GM19324 (cell line): Measurements from ENCODE around the gene RAET1G.
"Not testable (repeated sequence)": the region's sequence is repeated elsewhere in the genome, so short reads cannot be mapped to it uniquely, and the experiment has no call there.

Source experiments
- ATAC-seq: cut with Tn5 transposase; IDR thresholded peaks from one replicate; pipeline ENCODE4 v1.9.1; 2021; ENCODE audit warnings: mild to moderate bottlenecking, moderate library complexity; ENCODE audit not compliant: unreplicated experiment, low FRiP score

RAET1G gene

DNA sequence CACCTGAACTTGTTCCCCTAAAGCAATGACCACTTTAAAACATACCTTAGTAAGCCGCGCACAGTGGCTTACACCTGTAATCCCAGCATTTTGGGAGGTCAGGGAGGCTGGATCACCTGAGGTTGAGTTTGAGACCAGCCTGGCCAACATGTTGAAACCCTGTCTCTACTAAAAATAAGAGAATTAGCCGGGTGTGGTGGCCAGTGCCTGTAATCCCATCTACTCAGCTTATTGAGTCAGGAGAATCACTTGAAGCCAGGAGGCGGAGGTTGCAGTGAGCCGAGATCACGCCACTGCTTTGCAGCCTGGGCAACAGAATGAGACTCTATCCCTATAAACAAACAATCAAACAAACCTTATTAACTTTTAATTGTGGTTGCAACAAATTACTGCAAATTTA, 23.4 kb downstream of the RAET1G start:
- ATAC-seq, result no peak

DNA sequence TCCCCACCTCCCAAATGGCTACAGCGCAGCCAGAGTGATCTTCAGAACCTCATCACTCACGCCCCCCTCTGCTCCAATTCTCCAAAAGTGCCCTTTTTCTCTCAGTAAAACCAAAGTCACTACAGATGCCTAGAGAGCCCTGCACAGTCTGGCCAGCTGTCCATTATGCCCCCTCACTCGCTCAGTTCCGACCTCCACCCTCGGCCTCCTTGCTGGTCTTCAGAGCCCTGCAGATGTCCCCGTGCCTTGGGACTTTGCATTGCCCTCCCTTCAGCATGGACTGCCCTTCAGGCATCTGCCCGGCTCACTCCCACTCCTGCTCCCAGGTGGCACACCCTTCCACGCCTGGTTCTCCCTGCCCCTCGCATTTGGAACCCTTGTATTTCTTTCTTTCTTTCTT, 24.0 kb downstream of the RAET1G start:
- ATAC-seq, result no peak

DNA sequence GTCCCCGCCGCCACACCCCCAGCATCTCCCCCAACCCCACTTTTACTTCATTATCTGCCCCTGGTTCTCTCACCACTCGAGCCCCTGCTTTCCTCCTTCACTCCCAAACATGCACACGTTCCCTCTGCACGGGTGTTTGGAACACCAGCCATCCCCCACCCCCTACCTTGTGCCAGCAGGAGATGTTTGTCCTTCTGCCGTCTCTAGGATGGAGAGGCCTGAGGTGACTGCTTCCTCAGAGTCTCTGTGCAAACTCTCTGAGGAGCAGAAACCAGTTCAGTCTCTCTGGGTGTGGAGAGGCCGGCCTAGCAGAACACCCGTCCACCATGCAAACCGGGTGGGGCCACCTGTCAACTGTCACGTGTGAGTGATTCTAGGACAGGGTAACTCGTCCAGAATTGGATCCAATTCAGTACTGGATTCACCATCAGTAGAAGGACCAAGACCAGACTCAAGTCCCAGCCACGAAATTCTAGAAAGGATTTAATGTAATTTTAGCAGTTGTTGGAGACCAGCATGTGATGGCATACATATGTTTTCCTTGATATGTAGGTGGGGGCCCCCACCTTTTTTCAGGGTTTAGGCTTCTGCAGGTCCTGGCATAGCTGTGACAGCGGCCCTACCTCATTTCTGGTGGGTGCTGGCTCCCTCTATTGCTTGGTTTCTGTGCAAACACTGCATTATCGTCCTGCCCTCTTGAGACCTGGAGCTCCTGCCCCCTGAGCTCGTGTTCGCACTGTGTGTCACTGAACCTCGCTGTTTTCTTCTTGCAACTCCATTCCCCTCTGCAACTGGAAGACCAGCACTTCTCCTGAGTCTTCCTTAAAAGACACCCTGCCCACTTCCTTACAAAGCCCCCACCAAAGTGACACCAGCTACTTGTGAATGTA, 24.8 kb downstream of the RAET1G start, which contains the start of gene RAET1E:
Gene RAET1E, minus strand, starts transcription at position 259 of the 890 bp plus-strand sequence. CDS start 7,212 bp downstream, outside the sequence.
- no peak for ATAC-seq

DNA sequence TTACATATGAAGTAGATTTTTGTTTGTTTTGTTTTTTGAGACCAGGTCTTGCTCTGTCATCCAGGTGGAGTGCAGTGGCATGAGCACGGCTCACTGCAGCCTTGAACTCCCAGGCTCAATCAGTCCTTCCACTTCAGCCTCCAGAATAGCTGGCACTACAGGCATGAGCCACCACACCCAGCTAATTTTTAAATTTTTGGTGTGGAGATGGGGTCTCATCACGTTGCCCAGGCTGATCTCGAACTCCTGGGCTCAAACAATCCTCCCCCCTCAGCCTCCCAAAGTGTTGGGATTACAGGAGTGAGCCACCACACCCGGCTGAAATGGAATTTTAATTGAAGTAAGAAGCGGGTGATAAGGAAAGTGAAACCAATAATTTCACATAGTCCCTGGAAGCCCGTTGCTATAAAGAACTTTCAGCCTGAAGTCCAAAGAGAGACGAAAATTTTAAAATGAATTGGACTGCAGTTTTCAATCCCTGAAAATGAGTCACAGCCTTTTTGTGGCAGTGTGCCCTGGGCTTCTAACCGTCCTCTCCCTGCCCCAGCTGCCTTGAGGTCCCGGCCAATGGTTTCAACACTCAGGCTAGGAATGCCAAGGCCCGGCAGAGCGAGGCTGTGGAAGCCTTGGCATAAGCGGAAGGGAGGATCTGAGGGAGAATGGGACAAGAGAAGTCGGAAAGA, 25.8 kb downstream of the RAET1G start:
- no peak for ATAC-seq

DNA sequence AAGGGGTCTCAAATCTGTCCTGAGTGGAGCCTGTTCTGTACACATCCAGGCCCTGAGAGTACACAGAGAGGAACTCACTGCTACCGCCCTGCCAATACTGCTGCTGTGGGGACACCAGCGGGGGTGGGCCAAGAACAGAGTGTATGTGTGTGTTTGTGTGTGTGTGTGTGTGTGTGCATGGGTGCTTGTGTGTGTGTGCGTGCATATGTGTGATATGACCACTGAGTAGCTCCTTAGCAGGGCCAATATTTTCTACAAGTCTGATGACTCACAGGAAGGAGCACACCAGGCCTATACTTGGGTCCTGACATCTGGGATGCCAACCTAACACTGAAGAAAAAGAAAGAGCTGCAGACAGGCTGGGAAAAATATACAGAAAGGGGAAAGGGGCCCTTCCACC, 26.4 kb downstream of the RAET1G start:
- ATAC-seq, result no peak

DNA sequence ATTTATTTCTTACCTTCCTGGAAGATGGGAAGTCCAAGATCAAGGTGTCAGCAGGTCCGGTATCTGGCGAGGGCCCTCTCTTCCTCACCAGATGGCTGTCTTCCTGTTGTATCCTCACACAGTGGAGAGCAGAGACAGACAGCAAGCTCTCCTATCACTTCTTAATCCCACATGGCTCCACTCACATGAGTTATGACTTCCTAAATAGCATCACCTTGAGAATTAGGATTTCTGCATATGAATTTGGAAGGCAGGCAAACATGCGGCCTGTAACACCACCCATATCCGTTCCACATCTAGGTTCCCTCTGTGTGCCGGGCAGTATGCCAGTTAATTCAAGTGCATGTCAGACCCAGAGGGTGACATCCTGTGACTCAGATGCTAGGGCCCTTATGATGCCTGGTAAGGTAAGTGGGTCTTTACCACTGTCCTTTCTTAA, 27.1 kb downstream of the RAET1G start:
- ATAC-seq, result no peak

DNA sequence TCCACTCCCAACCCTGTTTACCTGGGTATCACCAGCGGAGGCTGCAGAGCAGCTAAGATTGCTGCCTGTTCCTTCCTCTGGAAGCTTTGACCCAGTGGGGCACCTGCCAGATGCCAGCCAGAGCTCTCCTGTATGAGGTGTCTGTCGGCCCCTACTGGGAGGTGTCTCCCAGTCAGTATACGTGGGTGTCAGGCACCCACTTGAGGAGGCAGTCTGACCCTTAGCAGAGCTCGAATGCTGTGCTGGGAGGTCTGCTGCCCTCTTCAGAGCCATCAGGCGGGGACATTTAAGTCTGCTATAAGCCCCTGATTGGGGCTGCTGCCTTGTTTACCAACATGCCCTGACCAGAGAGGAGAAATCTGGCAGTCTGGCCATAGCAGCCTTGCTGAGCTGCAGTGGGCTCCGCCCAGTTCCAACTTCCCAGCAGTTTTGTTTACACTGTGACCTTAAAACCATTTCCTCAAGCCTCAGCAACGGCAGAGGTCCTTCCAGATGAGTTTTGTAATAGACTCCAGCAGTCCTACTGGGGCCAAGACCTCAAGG, 27.8 kb downstream of the RAET1G start:
- ATAC-seq, result no peak

DNA sequence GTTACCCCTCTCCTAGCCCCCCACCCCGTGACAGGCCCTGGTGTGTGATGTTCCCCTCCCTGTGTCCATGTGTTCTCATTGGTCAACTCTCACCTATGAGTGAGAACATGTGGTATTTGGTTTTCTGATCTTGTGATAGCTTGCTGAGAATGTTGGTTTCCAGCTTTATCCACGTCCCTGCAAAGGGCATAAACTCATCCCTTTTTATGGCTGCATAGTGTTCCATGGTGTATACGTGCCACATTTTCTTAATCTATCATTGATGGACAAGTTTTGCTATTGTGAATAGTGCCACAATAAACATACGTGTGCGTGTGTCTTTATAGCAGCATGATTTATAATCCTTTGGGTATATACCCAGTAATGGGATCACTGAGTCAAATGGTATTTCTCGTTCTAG, 31.1 kb downstream of the RAET1G start:
- ATAC-seq, result not testable (repeated sequence)

DNA sequence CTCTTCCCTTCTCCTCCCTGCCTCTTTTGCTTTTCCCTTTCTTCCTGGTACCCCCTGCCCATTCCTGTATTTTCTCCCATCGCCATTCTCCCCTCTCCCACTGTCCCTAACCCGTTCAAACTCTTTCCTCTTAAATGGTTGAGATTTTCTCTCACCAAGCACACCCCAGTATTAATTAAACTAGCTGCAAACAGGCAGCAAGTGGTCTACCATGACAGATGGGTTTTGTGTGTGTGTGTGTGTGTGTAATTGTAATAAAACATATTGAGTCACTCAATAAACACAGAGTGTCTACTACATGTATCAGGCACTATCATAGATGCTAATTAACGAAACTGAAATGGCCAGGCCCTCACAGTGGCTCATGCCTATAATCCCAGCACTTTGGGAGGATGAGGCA, 31.7 kb downstream of the RAET1G start:
- ATAC-seq, result no peak

DNA sequence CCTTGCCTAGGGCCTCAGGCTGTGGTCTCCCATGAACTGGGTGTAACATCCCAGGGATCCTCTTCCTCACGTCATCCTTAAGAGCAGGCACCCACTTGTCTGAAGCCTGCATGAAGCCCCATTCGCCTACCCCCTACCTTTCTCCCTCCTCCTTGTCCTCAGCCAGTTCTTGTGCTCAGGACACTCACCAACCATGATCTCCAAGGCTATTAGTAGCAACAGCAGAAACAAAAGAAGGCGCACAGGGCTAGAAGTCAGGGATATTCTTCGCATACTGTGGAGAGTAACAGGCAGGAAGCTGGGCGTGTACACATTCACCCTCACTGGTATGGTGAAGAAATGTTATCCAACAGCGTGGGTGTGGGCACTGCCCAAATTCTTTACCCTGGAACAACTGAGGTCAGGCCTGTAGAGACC, 32.3 kb downstream of the RAET1G start:
- ATAC-seq, result no peak

DNA sequence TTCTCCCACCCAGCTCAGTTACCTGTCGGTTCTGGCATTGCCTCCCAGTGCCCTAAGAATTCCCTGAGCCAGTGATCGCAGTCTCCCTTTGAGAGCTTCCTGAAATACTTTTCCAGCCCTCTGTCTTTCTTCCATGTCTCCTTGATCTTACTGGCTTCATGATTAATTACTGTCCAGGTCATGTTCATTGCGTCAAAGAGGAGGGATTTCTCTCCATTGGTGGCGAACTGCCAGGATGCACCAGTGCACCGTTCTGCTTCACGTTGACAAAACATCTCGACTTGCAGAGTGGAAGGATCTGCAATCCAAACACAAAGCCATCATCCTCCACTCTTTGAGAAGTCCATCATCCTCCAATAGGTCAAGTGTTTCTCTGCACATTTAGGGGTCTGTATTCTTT, 33.6 kb downstream of the RAET1G start:
- no peak for ATAC-seq

DNA sequence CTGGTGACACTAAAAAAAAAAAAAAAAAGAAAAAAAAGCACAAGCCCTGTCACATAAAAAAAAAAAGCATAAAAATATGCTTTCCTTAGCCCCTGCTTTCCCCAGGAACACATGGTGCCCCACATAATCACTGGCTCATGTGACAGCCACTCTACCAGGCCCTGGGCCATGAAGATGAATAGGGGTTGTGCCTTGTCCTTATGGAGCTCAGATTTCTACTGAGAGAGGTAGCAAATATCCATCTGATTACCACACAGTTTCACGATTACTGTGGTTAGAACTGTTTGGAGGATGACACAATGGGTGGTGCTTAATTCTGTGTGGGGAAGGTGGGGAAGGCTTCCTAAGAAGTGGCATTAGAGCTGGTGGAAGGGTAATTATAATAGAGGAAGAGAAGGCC, 34.3 kb downstream of the RAET1G start:
- no peak for ATAC-seq

DNA sequence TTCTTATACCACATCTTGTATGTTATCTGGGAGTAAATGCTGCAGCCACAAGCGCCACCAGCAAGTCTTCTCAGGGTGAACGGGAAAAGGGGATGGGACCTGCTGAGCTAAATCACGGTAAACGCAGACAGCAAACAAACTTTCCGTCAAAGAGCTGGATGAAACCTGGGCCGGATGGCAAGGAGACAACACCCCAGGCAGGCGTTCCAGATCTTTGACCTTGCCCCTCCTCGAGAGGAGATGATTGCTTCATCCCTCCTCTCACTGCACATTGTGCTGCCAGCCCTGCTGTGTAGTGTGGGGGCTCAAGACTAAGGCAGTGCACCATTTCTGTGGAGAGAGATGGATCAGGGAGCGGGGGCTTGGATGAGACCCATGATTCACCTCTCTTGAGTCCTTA, 34.8 kb downstream of the RAET1G start:
- ATAC-seq, result no peak

DNA sequence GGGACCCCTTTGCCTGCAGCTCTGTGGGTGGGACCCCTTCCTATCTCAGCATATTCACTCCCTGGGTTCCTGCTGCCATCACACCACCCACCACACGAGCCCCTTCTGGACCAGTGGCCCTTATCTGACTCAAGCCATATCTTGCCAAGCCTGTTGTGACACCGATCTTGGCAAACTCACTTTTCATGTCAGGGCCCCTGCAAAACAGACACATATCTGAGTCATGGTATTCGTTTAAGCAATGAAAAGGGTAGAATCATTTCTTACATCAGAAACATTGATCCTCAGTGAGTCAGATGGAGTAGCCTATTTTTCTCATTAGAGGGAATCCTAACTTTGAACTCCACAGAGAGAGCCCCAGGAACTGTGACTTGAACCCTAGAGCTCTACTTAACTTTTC, 35.6 kb downstream of the RAET1G start:
- ATAC-seq, result no peak

DNA sequence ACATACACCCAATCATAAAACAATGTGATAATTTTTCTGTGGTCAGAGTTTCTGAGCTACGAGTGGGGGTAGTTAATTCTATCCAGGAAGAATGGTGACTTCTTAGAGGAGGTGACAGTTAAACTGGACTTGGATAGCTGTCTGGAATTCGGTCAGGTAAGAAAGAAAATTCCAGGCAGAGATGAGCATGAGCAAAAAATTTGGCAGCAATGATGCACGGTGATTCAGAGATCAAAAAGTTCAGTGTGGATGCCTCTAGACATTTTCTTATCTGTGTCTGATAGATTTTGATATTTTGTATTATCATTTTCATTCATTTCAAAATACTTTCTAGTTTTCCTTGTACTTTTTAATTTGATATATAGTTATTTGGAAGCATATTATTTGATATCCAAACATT, 37.0 kb downstream of the RAET1G start:
- ATAC-seq, result no peak

DNA sequence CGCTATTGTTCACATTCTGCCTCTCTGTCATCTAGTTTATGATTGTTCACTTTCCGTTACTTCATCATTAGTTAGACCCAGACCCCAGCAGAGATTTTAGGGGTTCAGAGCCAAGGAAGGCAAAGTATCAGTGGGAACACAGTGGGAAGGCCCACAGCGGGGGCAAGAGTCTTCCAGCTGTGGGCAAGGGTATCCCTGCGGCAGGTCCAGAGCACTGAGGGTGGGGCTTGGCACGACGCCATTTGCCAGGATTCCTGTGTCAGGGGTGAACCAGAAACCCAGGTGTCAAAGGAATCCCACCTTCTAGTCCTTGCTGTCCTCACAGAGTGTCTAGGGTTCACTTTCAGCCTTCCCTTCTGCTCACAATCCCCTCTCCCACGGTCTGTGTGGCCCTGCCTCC, 38.3 kb downstream of the RAET1G start:
- ATAC-seq, result no peak

DNA sequence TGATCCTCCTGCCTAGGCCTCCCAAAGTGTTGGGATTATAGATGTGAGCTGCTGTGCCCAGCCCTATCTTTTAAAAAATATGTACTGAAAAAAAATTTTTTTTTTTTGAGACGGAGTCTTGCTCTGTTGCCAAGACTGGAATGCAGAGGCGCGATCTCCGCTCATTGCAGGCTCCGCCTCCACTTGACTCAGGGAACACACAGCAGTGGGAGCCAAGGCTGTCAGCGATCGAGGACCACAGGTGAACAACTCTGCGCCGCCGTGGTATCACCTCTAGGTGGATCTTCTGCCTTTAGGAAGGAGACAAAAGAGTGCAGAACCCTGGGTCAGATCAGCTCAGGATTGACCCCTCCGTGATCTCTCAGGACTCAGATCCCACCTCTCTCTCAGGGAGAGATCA, 38.7 kb downstream of the RAET1G start:
- no peak for ATAC-seq

DNA sequence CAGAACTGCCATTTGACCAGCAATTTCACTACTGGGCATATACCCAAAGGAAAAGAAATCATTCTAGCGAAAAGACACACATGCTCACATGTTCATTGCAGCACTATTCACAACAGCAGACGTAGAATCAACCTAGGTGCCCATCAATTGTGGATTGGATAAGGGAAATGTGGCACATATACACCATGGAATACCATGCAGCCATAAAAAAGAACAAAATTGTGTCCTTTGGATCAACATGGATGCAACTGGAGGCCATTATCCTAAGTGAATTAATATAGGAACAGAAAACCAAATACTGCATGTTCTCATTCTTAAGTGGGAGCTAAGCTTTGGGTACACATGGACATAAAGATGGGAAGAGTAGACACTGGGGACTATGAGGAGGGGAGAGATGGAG, 41.1 kb downstream of the RAET1G start:
- no peak for ATAC-seq

DNA sequence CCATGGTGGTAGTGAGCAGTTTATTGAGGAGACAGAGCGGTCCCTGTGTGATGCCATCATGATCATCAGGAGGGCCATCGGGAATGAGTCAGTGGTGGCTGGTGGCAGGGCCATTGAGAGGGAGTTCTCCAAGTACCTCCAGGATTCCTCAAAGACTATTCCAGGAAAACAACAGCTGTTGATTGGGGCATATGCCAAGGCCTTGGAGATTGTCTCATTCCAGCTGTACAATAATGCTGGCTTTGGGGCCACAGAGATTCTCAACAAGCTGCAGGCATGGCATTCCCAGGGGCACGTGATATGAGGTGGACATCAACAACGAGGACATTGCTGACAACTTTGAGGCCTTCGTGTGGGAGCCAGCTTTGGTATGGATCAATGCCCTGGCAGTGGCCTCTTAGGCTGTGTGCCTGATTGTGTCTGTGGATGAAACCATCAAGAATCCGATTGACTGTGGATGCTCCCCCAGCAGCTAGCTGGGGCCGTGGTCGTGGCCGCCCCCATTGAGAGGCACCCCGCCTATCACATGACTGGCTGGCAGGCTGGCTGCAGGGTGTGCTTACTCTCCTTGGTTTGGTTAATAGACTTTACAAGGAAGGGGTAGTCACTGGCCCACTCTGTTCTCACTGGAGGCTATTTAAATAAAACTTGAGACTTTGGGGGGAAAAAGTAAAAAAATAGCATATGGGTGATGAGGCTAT, 41.7 kb downstream of the RAET1G start:
- ATAC-seq, result no peak

DNA sequence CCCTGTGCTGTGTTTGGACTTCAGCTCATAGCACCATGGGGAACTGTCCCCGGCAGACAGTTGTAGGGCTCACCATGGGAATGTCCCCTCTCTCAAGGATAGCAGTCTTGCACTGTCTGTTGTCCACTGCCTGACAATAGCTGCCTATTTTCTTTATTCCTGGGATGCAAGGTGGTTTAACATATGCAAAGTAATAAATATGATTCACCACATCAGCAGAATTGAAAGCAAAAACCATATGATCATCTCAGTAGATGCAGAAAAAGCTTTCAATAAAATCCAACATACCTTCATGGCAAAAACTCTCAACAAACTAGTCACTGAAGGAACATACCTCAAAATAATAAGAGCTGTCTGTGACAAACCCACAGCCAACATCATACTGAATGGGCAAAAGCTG, 45.3 kb downstream of the RAET1G start:
- no peak for ATAC-seq
